Measurements from ENCODE around the gene ATP2A1. TPM values are rescaled to one million over a fixed set of nuclear protein-coding genes. Genes with fewer than 3 reads are reported as not detected.

The ATP2A1 gene
- 1.2 to 2.7 TPM (median 2.2 TPM) in 5 replicates for total RNA-seq (2022; extraction: Qiagen RNA extraction; ENCODE audit: low read depth)

GRCh38 chr16:28878083-28878926 is at the start of gene ATP2A1:
Gene ATP2A1, plus strand, starts transcription at chr16:28878488. Its CDS starts 184 bp downstream, at chr16:28878672.

GRCh38 chr16:28846080-28846932 is 32.0 kb upstream of the ATP2A1 start, which contains the start of gene TUFM:
Gene TUFM, minus strand, starts transcription at chr16:28846348. Its CDS starts 79 bp downstream, at chr16:28846269.

GRCh38 chr16:28924762-28925385 is 46.6 kb downstream of the ATP2A1 start, which contains the start of gene RABEP2:
Gene RABEP2, minus strand, starts transcription at chr16:28925238. Its CDS starts 75 bp downstream, at chr16:28925163.

GRCh38 chr16:28931801-28932225 is 53.5 kb downstream of the ATP2A1 start, which contains the start of gene CD19:
Gene CD19, plus strand, starts transcription at chr16:28931971. Its CDS starts 30 bp downstream, at chr16:28932001.

GRCh38 chr16:28950648-28951409 is 72.5 kb downstream of the ATP2A1 start, which contains the start of gene NFATC2IP:
Gene NFATC2IP, plus strand, starts transcription at chr16:28950937. Its CDS starts 75 bp downstream, at chr16:28951012.

Other genes starting within 250 kb of the ATP2A1 start
- 0.49 to 0.97 TPM in 2 of 5 replicates, not detected in the others for gene NPIPB8, start 240.4 kb upstream of the ATP2A1 start, total RNA-seq (2022; extraction: Qiagen RNA extraction; ENCODE audit: low read depth)
- 207 to 397 TPM (median 358 TPM) in 5 replicates for gene EIF3C, start 167.0 kb upstream of the ATP2A1 start, total RNA-seq (2022; extraction: Qiagen RNA extraction; ENCODE audit: low read depth)
- 1.2 to 3.0 TPM (median 1.7 TPM) in 5 replicates for gene NPIPB9, start 126.7 kb upstream of the ATP2A1 start, total RNA-seq (2022; extraction: Qiagen RNA extraction; ENCODE audit: low read depth)
- gene ATXN2L, start 55.5 kb upstream of the ATP2A1 start, total RNA-seq (2022; extraction: Qiagen RNA extraction; ENCODE audit: low read depth): 101 to 148 TPM (median 134 TPM) in 5 replicates
- gene TUFM, start 32.1 kb upstream of the ATP2A1 start, total RNA-seq (2022; extraction: Qiagen RNA extraction; ENCODE audit: low read depth): 217 to 312 TPM (median 296 TPM) in 5 replicates
- gene SH2B1, start 14.6 kb upstream of the ATP2A1 start, total RNA-seq (2022; extraction: Qiagen RNA extraction; ENCODE audit: low read depth): 25.2 to 33.2 TPM (median 30.8 TPM) in 5 replicates
- 10.0 to 12.0 TPM (median 10.7 TPM) in 5 replicates for gene RABEP2, start 46.8 kb downstream of the ATP2A1 start, total RNA-seq (2022; extraction: Qiagen RNA extraction; ENCODE audit: low read depth)
- not detected in 5 replicates for gene CD19, start 53.5 kb downstream of the ATP2A1 start, total RNA-seq (2022; extraction: Qiagen RNA extraction; ENCODE audit: low read depth)
- 22.7 to 32.3 TPM (median 31.0 TPM) in 5 replicates for gene NFATC2IP, start 72.4 kb downstream of the ATP2A1 start, total RNA-seq (2022; extraction: Qiagen RNA extraction; ENCODE audit: low read depth)
- 49.0 to 80.8 TPM (median 76.7 TPM) in 5 replicates for gene SPNS1, start 96.3 kb downstream of the ATP2A1 start, total RNA-seq (2022; extraction: Qiagen RNA extraction; ENCODE audit: low read depth)
- gene LAT, start 106.6 kb downstream of the ATP2A1 start, total RNA-seq (2022; extraction: Qiagen RNA extraction; ENCODE audit: low read depth): 4.0 to 5.8 TPM (median 4.8 TPM) in 5 replicates

Data from A549 treated with CpdA at 1 μM for 4 hours (cell line).